ENCODE results near the gene POLR1F.
"Not testable (repeated sequence)": the region's sequence is repeated elsewhere in the genome, so short reads cannot be mapped to it uniquely, and the experiment has no call there.

The POLR1F gene

DNA sequence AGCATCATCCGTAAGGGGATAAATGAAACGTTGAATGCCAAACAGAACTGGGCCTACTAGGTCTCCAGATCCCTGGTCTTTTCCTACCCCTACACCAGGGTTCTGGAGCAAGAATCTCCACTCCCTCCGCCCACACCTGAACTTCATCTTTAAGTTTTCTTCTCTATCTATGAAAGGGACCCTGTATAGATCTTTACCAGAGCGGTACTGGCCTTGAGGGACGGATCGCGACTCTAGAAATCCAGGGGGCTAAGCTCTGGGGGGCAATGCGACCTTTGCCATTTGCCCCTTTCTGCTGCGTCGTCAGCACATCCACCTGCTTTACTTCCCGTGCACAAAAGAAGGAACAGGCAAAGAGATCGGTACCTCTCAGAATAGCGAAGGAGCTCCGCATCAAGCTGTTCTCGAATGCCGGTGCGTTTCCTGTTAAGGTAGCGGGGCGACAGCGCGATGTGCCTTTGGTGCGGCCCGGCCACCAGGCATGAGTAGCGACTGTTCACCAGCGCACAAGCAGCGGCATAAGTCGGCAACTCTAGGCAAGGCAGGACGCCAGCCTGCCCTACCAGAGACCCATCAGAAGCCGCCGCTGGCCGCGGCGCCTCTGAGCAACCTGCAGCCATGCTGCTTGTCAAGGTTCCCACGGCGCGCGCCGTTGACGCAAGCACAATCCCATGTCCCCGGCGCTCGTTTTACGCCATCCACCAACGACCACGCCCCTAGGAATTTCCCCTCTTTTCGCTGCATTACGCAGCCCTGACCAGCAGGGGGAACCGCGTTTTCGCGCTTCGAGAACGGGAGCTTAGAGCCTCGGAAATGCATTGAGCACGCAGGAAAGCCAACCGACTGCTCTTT lies at the start of gene POLR1F:
Gene POLR1F (minus strand): TSS at position 641 of the 852 bp plus-strand sequence. CDS start 21 bp downstream, at position 620.
- DNase-seq: peak; percentile 60

DNA sequence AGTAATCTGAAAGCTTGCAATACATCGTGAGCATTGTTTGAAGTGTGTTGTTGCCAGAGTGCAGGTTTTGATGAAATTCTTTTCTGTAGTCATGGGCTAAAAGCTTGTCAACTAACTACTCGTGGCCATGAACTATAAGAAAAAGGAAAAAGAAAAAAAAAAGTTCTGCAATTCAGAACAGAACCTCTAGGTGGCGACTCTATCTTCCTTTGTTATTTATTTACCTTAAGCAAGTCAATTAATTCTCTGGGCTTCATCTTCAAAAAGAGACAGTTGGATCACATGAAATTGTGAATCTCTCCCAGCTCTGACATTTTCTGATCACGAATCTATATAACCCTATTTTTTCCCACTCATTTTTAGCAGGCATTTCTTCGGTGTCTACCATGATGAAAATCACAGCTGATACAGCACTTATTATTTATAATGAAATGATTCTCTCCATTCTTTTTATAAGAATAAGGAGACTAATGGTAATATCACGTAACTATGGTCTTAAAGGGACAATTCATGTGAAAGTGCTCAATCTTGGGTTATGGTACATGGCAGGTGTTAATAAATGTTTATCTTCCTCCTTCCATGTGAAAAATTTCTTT lies 45.8 kb upstream of the POLR1F start:
- DNase-seq: peak; percentile 23

- no peak for DNase-seq
These were observed 43.2 kb upstream of the POLR1F start for GRCh38 chr7:19752020-19752419.

DNA sequence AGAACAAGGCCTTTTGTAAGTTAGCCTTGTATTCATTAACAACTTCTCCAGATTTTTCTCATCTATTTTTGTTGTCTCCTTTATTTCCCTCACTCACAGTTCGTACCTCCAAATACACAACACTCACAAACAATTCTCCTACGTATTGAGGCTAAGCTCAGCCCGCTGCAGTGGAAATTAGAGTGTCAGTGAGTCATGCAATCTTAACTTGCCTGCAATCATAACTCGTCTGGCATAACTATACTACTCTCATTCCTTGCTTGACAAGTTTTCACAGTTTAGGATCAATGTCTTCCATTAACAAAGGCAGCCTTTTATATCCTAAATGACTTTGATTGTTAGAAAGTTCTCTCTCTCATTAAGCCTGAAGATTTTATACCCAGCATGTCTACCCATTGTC lies 40.8 kb upstream of the POLR1F start:
- no peak for DNase-seq

GRCh38 chr7:19747740-19748339 lies 39.0 kb upstream of the POLR1F start:
- DNase-seq: peak; percentile 5

GRCh38 chr7:19744075-19744474 lies 35.2 kb upstream of the POLR1F start:
- DNase-seq: no peak

DNA sequence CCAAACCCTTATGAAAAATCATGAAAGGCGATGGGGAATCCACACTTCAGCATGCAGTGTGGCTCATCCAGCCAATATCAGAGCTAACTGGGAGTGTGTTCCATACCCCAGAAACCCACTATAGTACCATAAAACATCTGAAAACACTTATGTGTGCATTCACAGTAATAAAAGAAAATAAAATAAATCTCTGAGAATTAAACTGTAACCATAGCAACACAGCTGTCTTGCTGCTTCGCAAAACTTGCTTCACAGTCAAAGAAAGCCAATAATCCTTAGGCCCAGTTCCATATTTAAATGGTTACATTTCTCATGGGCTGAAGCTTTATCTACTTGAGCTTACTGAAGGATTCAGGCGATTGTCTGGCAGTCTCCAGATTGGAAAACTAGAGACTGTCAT lies 19.9 kb upstream of the POLR1F start:
- DNase-seq: no peak

- no peak for DNase-seq
These were observed 16.9 kb upstream of the POLR1F start for GRCh38 chr7:19725770-19726169.

- DNase-seq: no peak
These were observed 6.7 kb upstream of the POLR1F start for GRCh38 chr7:19715499-19715898.

- no peak for DNase-seq
These were observed 4.8 kb upstream of the POLR1F start for GRCh38 chr7:19713676-19714075.

DNA sequence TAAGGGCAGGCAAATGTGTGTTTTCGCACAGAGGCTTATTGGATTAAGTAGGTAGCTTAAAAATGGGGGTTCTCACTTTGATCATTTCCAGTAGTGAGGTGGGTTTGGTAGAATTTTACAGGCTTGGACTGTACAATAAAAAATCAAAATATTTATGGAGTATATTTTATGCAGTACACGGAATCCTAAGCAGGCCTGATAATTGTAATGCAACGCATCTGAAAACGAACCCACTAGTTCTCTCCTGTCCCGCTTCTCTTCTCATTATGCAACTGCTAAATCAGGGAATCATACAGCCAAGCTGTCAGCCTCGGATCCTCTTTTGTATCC lies 377 bp upstream of the POLR1F start:
- DNase-seq: no peak

GRCh38 chr7:19707240-19707639 lies 1.6 kb downstream of the POLR1F start:
- DNase-seq: no peak

DNA sequence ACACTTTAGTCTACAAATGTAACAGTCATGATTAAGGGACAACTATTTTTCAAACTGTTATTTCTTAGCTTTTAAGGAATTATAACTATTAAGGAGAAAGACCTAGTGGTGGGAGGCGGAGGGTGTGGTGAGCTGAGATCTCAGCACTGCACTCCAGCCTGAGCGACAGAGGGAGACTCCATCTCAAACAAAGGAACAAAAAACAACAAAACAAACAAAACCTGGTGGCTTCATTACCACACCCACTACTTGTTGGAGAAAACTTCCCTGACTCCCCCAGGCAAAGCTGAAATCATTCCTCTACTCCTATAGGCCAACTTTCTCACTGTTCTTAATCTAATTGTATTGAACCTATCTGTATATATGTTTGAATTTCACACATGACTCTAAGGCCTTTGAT lies 3.2 kb downstream of the POLR1F start:
- no peak for DNase-seq

- DNase-seq: no peak
These were observed 7.4 kb downstream of the POLR1F start for GRCh38 chr7:19701471-19701870.

DNA sequence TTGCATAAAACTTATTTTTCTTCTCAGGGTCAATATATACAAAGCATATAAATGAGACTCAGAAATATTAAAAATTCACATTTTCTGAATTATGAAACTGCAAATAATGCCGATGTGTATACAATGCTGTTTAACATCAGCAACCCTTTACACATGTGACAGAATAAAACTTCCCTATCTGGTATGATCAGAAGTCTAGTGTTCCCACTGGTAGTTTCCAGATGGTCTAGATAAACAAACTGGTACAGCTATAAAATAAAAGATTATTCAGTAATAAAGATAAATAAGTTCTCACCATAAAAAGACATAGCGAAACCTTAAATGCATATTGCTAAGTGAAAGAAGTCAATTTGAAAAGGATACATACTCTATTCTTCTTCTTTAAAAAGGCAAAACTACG lies 7.9 kb downstream of the POLR1F start:
- no peak for DNase-seq

DNA sequence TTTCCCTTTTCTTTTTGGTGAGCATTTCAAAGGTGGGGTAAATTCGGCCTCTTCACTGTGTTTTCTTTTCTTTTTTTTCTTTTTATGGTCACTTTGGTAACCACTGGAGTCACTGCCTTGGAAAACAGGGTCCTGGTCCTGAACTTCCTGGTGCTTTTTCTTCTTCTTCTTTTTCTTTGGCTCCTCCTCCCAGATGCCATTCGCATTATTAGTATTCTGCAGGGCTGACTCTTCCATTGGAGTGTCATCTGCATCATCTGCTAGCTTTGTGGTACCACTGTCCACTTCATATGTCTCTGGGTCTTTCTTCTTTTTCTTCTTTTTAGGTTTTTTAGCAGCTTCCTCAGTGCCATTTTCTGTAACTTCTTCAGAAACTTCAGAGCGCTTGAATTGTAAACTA lies 10.5 kb downstream of the POLR1F start:
- no peak for DNase-seq

DNA sequence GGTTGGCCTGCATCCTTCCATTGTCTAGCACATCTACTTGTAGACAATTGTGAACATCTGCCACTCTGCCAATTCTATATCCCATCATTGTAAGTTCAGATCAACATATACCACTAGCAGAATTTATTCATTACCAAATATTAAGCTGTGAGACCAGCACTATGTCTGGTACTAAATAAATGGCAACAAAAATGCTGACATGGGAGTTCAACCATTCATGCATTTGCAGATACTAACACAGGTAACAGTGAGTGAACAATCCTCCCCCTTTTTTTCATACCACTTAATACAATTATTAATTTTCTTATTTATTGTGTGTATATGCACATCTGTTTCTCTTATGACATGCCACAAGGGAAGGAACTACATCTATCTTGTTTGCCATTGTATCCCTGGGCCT lies 11.9 kb downstream of the POLR1F start:
- DNase-seq: no peak

- no peak for DNase-seq
These were observed 16.6 kb downstream of the POLR1F start for GRCh38 chr7:19692111-19692828.

- no peak for DNase-seq
These were observed 18.1 kb downstream of the POLR1F start for GRCh38 chr7:19690736-19691135.

DNA sequence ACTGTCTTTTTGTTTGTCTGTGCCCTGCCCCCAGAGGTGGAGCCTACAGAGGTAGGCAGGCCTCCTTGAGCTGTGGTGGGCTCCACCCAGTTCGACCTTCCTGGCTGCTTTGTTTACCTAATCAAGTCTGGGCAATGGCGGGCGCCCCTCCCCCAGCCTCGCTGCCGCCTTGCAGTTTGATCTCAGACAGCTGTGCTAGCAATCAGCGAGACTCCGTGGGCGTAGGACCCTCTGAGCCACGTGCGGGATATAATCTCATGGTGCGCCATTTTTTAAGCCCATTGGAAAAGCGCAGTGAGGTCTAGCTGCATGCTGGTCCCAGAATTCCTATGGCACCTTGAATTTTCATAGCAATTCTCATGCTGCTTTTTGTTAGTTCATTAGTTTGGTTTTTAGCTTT lies 19.7 kb downstream of the POLR1F start:
- not testable (repeated sequence) for DNase-seq

DNA sequence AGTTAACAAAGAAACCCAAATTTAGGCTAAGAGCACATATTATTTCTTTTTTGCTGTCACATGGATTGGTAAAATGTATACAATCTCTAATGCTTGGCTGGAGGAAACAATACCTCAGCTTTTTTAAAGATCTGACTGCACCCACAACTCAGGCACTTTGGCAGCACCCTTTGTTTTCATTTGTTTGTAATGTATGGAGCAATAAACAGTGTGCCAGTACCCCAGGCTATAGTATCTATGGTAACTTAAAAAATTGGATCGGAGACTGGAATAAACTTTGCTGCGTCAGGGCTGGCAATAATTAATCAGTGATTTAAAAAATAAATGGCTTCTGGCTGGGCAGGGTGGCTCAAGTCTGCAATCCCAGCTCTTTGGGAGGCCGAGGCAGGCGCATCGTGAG lies 27.2 kb downstream of the POLR1F start:
- no peak for DNase-seq

DNA sequence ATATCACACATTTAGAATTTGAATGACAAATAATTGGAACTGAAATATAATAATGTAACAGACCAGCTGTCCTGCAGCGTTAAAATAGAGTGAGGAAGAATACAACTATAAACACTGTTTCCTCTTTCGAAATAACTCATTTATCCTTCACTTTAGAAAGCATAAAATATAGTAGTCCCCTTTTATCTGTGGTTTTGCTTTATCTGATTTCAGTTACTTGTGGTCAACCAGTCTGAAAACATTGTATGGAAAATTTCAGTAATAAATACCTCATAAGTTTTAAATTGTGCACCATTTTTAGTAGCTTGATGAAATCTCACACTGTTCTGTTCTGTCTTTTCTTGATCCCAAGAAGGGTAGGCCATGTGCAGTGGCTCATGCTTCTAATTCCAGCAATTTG lies 31.7 kb downstream of the POLR1F start:
- no peak for DNase-seq

DNA sequence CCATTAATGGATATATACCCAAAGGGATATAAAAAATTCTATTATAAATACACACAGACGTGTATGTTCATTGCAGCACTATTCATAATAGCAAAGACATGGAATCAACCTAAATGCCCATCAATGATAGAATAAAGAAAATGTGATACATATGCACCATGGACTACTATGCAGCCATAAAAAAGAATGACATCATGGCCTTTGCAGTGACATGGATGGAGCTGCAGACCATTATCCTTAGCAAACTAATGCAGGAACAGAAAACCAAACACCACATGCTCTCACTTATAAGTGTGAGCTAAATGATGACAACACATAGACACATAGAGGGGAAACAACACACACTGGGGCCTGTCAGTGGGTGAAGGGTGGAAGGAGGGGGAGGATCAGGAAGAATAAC lies 33.0 kb downstream of the POLR1F start:
- DNase-seq: no peak

Measured in NCI-H524 treated with DMSO at 0.1 percent for 48 hours (cell line).